Astrocyte (in vitro differentiated cells and primary cell): ENCODE data around the gene CLDN15.

Experiments
- EZH2 ChIP-seq: IDR thresholded peaks from 2 replicates; pipeline ENCODE4 v1.6.1; 2012; ENCODE audit warnings: mild to moderate bottlenecking, low read length, inconsistent platforms; ENCODE audit not compliant: insufficient read depth
- TF ChIP-seq, protein P1 (sequence below): IDR thresholded peaks from 2 replicates; pipeline ENCODE4 v1.5.1; 2011; ENCODE audit warnings: low read depth, mild to moderate bottlenecking, inconsistent platforms, low read length, moderate library complexity; ENCODE audit not compliant: insufficient read depth

DNA sequence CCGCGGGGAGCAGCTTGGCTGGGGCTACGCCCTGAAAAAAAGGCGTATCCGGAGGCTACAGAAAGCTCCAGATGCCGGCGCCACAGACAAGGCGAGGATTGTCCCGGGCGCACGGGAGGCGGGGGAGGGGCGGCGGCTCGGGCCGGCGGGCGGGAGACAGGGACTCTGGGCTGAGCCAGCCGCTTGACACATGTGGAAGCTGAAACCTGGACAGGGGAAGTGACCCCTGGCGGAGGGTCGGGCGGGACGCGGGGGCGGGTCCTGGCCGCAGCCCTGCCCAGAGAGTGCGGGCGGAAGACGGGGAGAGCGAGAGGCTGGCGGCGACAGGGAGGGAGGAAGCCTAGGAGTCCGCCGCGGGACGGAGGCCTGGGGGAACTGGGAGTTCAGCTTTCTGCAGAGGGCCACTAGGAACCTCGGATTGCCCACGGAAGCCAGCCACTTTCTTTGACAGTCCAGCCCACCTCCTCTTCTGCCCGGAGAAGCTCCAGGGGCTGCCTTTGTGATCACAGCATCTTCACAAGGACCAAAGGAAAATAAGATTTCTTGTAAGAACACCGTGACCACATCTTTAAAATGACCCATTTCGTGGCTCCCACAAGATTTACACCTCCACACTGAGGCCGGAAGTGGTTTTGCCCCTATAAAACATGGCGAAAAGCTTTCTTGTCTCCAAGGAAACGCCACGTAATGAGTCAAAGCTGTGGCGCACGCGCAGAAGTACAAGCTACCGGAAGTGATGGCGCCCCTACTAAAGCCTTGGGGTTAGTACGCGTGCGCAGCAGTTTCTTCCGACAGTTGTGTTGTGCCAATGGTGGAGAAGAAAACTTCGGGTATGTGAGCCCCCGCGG lies 20.0 kb downstream of the CLDN15 start, which contains the start of the genes PLOD3 and ZNHIT1:
- TF ChIP-seq EZH2 = no peak
- TF ChIP-seq, protein P1, sequence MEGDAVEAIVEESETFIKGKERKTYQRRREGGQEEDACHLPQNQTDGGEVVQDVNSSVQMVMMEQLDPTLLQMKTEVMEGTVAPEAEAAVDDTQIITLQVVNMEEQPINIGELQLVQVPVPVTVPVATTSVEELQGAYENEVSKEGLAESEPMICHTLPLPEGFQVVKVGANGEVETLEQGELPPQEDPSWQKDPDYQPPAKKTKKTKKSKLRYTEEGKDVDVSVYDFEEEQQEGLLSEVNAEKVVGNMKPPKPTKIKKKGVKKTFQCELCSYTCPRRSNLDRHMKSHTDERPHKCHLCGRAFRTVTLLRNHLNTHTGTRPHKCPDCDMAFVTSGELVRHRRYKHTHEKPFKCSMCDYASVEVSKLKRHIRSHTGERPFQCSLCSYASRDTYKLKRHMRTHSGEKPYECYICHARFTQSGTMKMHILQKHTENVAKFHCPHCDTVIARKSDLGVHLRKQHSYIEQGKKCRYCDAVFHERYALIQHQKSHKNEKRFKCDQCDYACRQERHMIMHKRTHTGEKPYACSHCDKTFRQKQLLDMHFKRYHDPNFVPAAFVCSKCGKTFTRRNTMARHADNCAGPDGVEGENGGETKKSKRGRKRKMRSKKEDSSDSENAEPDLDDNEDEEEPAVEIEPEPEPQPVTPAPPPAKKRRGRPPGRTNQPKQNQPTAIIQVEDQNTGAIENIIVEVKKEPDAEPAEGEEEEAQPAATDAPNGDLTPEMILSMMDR = no peak
